PC-9 (cell line): ENCODE results near the gene SPATA25. TPM values are rescaled to one million over a fixed set of nuclear protein-coding genes. Genes with fewer than 3 reads are reported as not detected.

Experiments
- BruUV-seq: library from RNA; stranded (reverse); fragments of 400-500 nt; replicated peaks from 2 replicates; lab custom pipeline; 2021; lab: Mats Ljungman, UMichigan
- CTCF ChIA-PET: fragments of 300-600 bp; sonication (Branson Sonifier 250); formaldehyde crosslinking; loops from one replicate; lab custom pipeline; 2022; ENCODE audit warnings: antibody characterized with exemption; lab: Charles Lee
- POLR2A ChIA-PET: fragments of 300-600 bp; sonication (Branson Sonifier 250); formaldehyde crosslinking; loops from one replicate; lab custom pipeline; 2022; ENCODE audit warnings: antibody characterized with exemption; ENCODE audit not compliant: unreplicated experiment; lab: Charles Lee
- DNase-seq, 2 experiments: peaks; one replicate each; pipeline versions ENCODE4 v3.0.0 to v3.0.0-alpha.2; 2015 to 2022; ENCODE audit warnings: mixed read lengths in 1 of 2
- H2AFZ ChIP-seq: fragments of 200-600 bp; sonication (generic); 2 replicates; pipeline ENCODE4 v1.8.1; 2017; ENCODE audit warnings: antibody characterized with exemption
- H3F3A ChIP-seq: fragments of 200-600 bp; sonication (generic); 2 replicates; pipeline ENCODE4 v1.8.1; 2017; ENCODE audit warnings: antibody characterized with exemption, mild to moderate bottlenecking, low read depth; ENCODE audit not compliant: insufficient read depth
- H3K27ac ChIP-seq: fragments of 200-600 bp; sonication (generic); 2 replicates; pipeline ENCODE4 v1.6.1; 2016; ENCODE audit warnings: mixed run types
- H3K27me3 ChIP-seq: fragments of 200-600 bp; sonication (generic); 2 replicates; pipeline ENCODE4 v1.6.1; 2016; ENCODE audit warnings: low read depth, mixed run types; ENCODE audit not compliant: insufficient read depth
- H3K36me3 ChIP-seq: fragments of 200-600 bp; sonication (generic); 2 replicates; pipeline ENCODE4 v1.6.1; 2016; ENCODE audit warnings: low read depth, mixed run types
- H3K4me1 ChIP-seq: fragments of 200-600 bp; sonication (generic); replicated peaks from 2 replicates; pipeline ENCODE4 v1.6.1; 2016; ENCODE audit warnings: mixed run types; ENCODE audit not compliant: insufficient read depth
- H3K4me2 ChIP-seq: fragments of 200-600 bp; sonication (generic); 2 replicates; pipeline ENCODE4 v1.6.1; 2017; ENCODE audit warnings: mixed run types
- H3K4me3 ChIP-seq: fragments of 200-600 bp; sonication (generic); 2 replicates; pipeline ENCODE4 v1.6.1; 2016; ENCODE audit warnings: mixed run types
- H3K79me2 ChIP-seq: fragments of 200-600 bp; sonication (generic); 2 replicates; pipeline ENCODE4 v1.6.1; 2017; ENCODE audit warnings: low read depth, mixed run types
- H3K9me2 ChIP-seq: fragments of 200-600 bp; sonication (generic); 2 replicates; pipeline ENCODE4 v1.8.1; 2017; ENCODE audit warnings: mild to moderate bottlenecking; ENCODE audit not compliant: insufficient read depth
- H3K9me3 ChIP-seq: fragments of 200-600 bp; sonication (generic); 2 replicates; pipeline ENCODE4 v1.8.1; 2016; ENCODE audit warnings: low read depth; ENCODE audit not compliant: insufficient read depth
- H4K20me1 ChIP-seq: fragments of 200-600 bp; sonication (generic); 2 replicates; pipeline ENCODE4 v1.8.1; 2017; ENCODE audit not compliant: insufficient read depth
- EZH2 ChIP-seq: fragments of 200-600 bp; sonication (generic); IDR thresholded peaks from 2 replicates; pipeline ENCODE4 v1.8.0; 2017; ENCODE audit warnings: antibody characterized with exemption, low read depth
- intact Hi-C: fragments of 100-400 bp; cut with micrococcal nuclease; formaldehyde crosslinking; loops from one replicate; pipeline ENCODE4 v1.10.0; 2022; ENCODE audit not compliant: unreplicated experiment
- total RNA-seq: library from RNA; stranded (reverse); gene quantifications from 2 replicates; pipeline ENCODE4 v1.2.3, GENCODE V29; 2021
- TF ChIP-seq, protein P1 (sequence below): fragments of 200-600 bp; sonication (generic); conservative IDR thresholded peaks from 2 replicates; pipeline ENCODE4 v1.6.1; 2017; ENCODE audit warnings: mixed run types, antibody characterized with exemption, mild to moderate bottlenecking, moderate library complexity

The SPATA25 gene
- total RNA-seq, 1 experiment from 2014 or later, result 5.2 TPM

DNA sequence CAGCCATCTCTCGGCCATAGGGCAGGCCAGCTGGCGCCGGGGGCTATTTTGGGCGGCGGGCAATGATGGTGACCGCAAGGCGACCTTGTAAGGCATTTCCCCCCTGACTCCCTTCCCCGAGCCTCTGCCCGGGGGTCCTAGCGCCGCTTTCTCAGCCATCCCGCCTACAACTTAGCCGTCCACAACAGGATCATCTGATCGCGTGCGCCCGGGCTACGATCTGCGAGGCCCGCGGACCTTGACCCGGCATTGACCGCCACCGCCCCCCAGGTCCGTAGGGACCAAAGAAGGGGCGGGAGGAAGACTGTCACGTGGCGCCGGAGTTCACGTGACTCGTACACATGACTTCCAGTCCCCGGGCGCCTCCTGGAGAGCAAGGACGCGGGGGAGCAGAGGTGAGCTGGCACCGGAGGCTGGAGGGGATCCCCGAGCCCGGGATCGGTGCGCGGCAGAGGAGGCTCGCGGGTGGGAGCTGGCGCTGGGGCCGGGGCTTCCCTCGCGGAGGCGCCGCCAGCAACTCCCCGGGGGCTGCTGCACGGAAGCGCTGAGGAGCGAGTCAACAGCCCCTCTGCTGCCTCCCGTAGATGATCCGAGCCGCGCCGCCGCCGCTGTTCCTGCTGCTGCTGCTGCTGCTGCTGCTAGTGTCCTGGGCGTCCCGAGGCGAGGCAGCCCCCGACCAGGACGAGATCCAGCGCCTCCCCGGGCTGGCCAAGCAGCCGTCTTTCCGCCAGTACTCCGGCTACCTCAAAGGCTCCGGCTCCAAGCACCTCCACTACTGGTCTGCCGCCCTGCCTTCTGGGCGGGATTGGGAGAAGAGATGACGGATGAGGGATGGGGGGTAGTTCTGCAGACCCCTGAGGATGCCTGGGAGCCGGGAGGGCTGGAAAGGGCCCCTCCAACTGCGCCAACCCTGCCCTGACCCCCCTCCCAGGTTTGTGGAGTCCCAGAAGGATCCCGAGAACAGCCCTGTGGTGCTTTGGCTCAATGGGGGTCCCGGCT, 3.9 kb upstream of the SPATA25 start, which contains the start of the genes CTSA and NEURL2:
TSS of gene CTSA (plus strand) at position 351 of the 999 bp plus-strand sequence. CDS start at position 585, 234 bp downstream.
TSS of gene NEURL2 (minus strand) at position 224 of the 999 bp plus-strand sequence. CDS start at position 7, 217 bp downstream.
- TF ChIP-seq EZH2, result no peak
- TF ChIP-seq, protein P1, sequence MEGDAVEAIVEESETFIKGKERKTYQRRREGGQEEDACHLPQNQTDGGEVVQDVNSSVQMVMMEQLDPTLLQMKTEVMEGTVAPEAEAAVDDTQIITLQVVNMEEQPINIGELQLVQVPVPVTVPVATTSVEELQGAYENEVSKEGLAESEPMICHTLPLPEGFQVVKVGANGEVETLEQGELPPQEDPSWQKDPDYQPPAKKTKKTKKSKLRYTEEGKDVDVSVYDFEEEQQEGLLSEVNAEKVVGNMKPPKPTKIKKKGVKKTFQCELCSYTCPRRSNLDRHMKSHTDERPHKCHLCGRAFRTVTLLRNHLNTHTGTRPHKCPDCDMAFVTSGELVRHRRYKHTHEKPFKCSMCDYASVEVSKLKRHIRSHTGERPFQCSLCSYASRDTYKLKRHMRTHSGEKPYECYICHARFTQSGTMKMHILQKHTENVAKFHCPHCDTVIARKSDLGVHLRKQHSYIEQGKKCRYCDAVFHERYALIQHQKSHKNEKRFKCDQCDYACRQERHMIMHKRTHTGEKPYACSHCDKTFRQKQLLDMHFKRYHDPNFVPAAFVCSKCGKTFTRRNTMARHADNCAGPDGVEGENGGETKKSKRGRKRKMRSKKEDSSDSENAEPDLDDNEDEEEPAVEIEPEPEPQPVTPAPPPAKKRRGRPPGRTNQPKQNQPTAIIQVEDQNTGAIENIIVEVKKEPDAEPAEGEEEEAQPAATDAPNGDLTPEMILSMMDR, result no peak; the same call in 1 of the 2 replicates
- Histone ChIP-seq H3K4me2 (peak within 1 kb of the TSS; percentile 98), H3K27me3 (no peaks in the 10 kb centered on the region), H3K9me2 (no peaks in the 10 kb centered on the region), H3K9me3 (no peaks in the 10 kb centered on the region), H2AFZ (peak within 1 kb of the TSS; percentile 99), H3F3A (peaks cover 46% of the 10 kb centered on the region; the same call in 1 of the 2 replicates), H3K27ac (no peak within 1 kb of the TSS), H3K4me3 (peak within 1 kb of the TSS; percentile 82), H3K36me3 (peaks cover 12% of the 10 kb centered on the region; the same call in 1 of the 2 replicates), H3K4me1 (peaks cover 14% of the 10 kb centered on the region; the same call in 1 of the 2 replicates), H3K79me2 (peaks cover 13% of the 10 kb centered on the region), H4K20me1 (no peaks in the 10 kb centered on the region)
- ChIA-PET CTCF (interaction anchor here (1.0 kb wide), 1 partner anchor 13 kb away, joined by 3 read pairs; no protein-coding TSS in a partner anchor), POLR2A (interaction anchor here (0.6 kb wide), 1 partner anchor 42 kb away, joined by 8 read pairs; no protein-coding TSS in a partner anchor)
- BruUV-seq, result no TSS peak
- intact Hi-C loops, result loop anchor here (5.0 kb wide), 1 partner anchor 74 kb away; no protein-coding TSS in a partner anchor
- DNase-seq, result peak; percentile 81 to 90

DNA sequence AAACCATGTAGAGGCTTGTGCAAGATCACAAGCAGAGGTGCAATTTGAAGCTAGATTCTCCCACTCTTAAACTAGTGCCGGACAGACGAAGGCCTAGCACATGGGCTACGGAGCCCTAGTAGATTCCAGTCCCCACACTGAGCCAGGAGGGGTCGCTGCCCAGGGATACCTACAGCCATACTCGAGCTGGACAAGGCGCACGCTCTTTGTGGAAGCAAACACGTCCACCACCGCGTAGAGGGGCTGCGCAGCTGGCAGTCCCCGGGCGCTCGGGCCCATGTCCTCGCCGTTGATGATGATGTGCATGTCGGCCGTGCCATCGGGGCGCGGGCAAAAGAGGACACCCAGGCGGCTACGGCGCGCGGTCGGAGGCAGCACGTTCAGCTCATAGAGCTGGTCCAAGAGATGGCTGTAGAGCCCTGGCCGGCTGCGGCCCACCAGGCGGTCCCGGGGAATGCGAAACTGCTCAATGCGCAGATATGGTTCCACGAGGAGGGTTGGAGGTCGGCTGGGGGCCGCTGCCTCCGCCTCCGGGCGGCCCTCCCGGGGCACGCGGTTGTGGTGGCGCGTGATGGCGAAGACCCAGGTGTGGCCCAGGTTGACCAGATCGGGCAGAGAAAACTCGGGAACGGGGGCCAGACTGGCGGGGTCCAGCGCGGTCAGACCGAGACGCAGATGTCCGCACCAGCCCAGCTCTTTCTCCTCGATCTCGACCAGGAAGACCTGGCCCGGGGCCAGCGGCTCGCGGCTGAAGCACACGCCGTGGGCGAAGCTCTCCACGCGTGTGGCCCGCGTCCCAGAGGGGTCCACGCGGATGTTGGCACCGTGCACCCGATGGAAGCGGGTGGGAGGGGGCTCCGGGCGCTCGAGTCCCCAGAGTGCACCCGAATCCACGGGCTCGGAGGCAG, 2.9 kb upstream of the SPATA25 start:
- no peaks in the 10 kb centered on the region for H3K27me3 ChIP-seq
- peak overlapping the region; percentile 99 for H2AFZ ChIP-seq
- peaks cover 44% of the 10 kb centered on the region for H3F3A ChIP-seq
- no peak overlapping the region for H3K27ac ChIP-seq
- intact Hi-C loops, result loop anchor here (5.0 kb wide), 1 partner anchor 73 kb away; no protein-coding TSS in a partner anchor
- H3K4me1 ChIP-seq, result peaks cover 21% of the 10 kb centered on the region
- H3K9me3 ChIP-seq, result no peaks in the 10 kb centered on the region
- TF ChIP-seq, protein P1, result no peak
- no peak for TF ChIP-seq EZH2
- peak overlapping the region; percentile 82 for H3K4me3 ChIP-seq
- BruUV-seq, result no TSS peak
- no peaks in the 10 kb centered on the region for H4K20me1 ChIP-seq
- H3K9me2 ChIP-seq, result no peaks in the 10 kb centered on the region
- peaks cover 15% of the 10 kb centered on the region for H3K79me2 ChIP-seq
- H3K36me3 ChIP-seq, result peaks cover 12% of the 10 kb centered on the region; the same call in 1 of the 2 replicates
- CTCF ChIA-PET, result interaction anchor here (1.0 kb wide), 1 partner anchor 14 kb away, joined by 3 read pairs; no protein-coding TSS in a partner anchor
- POLR2A ChIA-PET, result interaction anchor here (0.6 kb wide), 2 partner anchors 71 to 103 kb away, joined by 5 to 11 read pairs; no protein-coding TSS in a partner anchor
- peak overlapping the region; percentile 98 for H3K4me2 ChIP-seq
- no peak for DNase-seq
